ENCODE measurements around the gene OR13D1. TPM values are rescaled to one million over a fixed set of nuclear protein-coding genes. Genes with fewer than 3 reads are reported as not detected.
"Not testable (repeated sequence)": the region's sequence is repeated elsewhere in the genome, so short reads cannot be mapped to it uniquely, and the experiment has no call there.

The OR13D1 gene, protein sequence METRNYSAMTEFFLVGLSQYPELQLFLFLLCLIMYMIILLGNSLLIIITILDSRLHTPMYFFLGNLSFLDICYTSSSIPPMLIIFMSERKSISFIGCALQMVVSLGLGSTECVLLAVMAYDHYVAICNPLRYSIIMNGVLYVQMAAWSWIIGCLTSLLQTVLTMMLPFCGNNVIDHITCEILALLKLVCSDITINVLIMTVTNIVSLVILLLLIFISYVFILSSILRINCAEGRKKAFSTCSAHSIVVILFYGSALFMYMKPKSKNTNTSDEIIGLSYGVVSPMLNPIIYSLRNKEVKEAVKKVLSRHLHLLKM
- not detected in 2 replicates for total RNA-seq

DNA sequence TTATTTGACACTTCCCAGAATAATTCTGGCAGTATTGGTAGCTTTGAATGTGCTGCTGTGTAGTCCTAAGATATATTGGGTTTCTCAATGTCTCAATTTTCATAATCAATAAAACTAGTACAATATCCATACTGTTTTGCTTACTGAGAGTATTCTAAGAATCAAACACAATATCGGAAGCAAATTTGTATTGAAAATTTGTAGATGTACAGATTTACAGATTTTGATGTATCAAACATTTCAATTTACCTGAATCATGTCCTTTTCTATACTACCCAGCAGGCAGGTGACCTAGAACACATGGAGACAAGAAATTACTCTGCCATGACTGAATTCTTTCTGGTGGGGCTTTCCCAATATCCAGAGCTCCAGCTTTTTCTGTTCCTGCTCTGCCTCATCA lies at the start of gene OR13D1:
Gene OR13D1, plus strand, starts transcription at position 301 of the 400 bp plus-strand sequence. Its CDS starts 0 bp downstream, at position 301.
- DNase-seq (ENCODE audit: low read depth in 2 of 2): no peak

- DNase-seq (ENCODE audit: low read depth in 2 of 2): no peak
Measured at GRCh38 chr9:104658496-104659195, 35.7 kb upstream of the OR13D1 start.

DNA sequence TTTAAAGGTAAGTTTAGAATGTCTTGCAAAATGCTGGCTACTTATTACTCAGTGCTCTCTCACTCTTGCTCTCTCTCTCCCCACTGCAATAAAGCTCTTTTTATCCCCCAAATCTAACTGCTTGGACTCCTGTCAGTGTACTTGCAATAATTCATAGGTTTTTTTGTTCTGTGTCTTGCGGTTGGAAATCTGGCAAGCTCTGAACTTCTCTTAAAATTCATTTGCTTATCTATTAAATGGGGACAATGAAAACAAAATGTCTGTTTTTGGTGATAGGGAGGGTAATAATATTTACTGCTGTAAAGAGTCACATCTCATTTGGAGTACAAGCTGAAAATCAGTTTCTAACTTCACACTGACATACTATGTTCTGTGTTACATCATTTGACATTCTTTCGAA lies 18.7 kb upstream of the OR13D1 start:
- no peak for DNase-seq (ENCODE audit: low read depth in 2 of 2)

- peak; percentile 22 to 54 for DNase-seq (ENCODE audit: low read depth in 2 of 2)
Measured at GRCh38 chr9:104682642-104683041, 11.7 kb upstream of the OR13D1 start.

- DNase-seq (ENCODE audit: low read depth in 2 of 2): no peak
Measured at GRCh38 chr9:104686081-104686480, 8.2 kb upstream of the OR13D1 start.

- no peak for DNase-seq (ENCODE audit: low read depth in 2 of 2)
Measured at GRCh38 chr9:104700306-104700705, 6.0 kb downstream of the OR13D1 start.

- not testable (repeated sequence) for DNase-seq (ENCODE audit: low read depth in 2 of 2)
Measured at GRCh38 chr9:104708737-104709136, 14.4 kb downstream of the OR13D1 start.

DNA sequence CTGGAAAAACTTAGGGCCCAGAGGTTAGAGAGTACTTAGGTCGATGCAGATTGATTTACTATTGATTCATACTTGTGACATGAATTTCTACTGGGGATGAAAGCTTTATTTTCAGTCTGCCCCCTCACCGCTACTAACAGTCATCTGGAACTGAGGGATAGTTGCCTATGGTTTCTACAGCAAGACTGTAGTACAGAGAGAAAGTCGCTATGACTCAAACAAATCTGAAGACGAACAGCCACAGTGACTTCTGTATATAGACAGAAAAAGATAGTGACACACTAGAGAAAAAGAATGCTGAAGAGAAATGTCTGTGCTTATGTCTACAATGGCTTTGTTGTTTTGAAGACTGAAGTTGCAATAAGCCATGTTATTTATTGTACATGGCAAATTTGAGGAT lies 17.3 kb downstream of the OR13D1 start:
- DNase-seq (ENCODE audit: low read depth in 2 of 2): no peak

DNA sequence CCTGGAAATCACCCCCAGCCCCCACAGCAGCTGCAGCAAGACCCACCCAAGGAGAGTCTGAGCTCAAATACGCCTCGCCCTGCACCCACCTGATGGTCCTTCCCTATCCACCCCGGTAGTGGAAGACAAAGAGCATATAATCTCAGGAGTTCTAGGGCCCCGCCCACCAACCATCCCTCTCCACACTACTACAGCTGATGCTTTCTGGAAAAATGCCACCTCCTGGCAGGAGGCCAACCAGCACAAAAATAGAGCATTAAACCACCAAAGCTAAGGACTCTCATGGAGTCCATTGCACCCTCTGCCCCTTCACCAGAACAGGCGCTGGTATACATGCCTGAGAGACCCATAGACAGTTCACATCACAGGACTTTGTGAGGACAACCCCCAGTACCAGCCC lies 30.7 kb downstream of the OR13D1 start:
- DNase-seq (ENCODE audit: low read depth in 2 of 2): no peak

DNA sequence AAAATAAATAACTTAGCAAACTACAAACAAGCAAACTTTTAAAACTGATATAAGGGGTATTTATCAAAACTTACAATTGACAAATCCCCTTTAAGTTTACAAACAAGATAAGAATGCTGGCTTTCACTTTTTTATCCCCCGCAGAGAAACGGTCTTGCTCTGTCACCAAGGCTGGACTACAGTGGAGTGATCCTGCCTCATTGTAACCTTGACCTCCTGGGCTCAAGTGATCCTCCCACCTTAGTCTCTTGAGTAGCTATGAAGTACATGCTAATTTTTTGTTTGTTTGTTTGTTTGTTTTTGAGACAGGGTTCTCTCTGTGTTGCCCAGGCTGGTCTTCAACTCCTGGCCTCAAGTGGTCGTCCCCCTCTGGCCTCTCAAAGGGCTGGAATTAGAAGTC lies 44.1 kb downstream of the OR13D1 start:
- DNase-seq (ENCODE audit: low read depth in 2 of 2): no peak

DNA sequence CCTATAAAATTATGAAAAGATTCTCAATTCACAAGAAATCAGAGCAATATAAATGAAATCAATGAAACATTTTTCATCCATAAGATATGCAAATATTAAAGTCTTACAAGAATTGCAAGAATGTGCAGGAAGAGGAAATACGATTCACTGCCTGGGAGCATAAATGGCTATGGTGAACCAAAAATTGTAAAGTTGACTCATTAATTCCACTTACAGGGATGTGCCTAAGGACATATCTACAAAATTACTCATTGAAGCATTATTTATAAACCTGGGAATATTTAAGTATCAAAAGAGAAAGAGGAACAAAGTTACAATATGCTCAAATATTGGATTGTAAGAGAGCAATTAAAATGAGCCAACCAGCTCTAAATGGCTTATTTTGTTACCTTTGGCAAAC lies 46.3 kb downstream of the OR13D1 start:
- peak in 1 of 2 donors; percentile 32 for DNase-seq (ENCODE audit: low read depth in 2 of 2)

GRCh38 chr9:104743376-104743985 lies 49.2 kb downstream of the OR13D1 start:
- peak; percentile 71 to 79 for DNase-seq (ENCODE audit: low read depth in 2 of 2)

Other genes starting within 250 kb of the OR13D1 start
- not detected in 2 replicates for gene OR13F1, start 190.3 kb upstream of the OR13D1 start, total RNA-seq
- gene OR13C4, start 167.3 kb upstream of the OR13D1 start, total RNA-seq: not detected in 2 replicates
- not detected in 2 replicates for gene OR13C3, start 157.7 kb upstream of the OR13D1 start, total RNA-seq
- not detected in 2 replicates for gene OR13C8, start 125.3 kb upstream of the OR13D1 start, total RNA-seq
- not detected in 2 replicates for gene OR13C5, start 95.1 kb upstream of the OR13D1 start, total RNA-seq
- gene OR13C2, start 88.9 kb upstream of the OR13D1 start, total RNA-seq: not detected in 2 replicates
- not detected in 2 replicates for gene OR13C9, start 76.3 kb upstream of the OR13D1 start, total RNA-seq
- 35.4 and 49.4 TPM in 2 replicates for gene NIPSNAP3A, start 53.2 kb downstream of the OR13D1 start, total RNA-seq
- gene NIPSNAP3B, start 69.6 kb downstream of the OR13D1 start, total RNA-seq: 0.25 and 0.39 TPM in 2 replicates
- 9.2 and 9.9 TPM in 2 replicates for gene ABCA1, start 233.6 kb downstream of the OR13D1 start, total RNA-seq

Measured in dermis microvascular lymphatic vessel endothelial cell (primary cell).